T-helper 2 cell (primary cell): Measurements from ENCODE around the gene TMBIM6.

Experiments
- DNase-seq, 5 experiments: peaks; one replicate each; pipeline versions ENCODE4 v3.0.0 to v3.0.0-alpha.2; 2012 to 2022

TMBIM6 gene

DNA sequence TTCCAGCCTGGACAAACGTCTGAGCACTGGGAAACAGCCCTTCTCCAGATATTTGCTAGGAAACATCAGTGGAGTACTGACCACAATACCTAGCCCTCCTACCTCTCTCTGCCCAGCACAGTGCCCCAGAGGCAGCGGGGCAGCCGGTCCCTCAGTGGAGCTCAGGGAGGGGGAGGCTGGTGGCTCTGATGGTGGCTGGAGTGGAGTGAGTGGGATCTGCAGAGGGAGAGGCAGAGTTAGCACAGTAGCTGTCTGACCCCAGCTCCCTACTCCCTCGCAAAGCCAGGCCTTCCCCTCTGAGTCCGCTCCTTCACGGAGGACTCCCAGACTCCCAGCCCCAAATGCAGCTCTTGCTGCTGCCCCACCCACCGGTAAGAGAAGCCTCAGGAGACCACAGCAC lies 56.9 kb downstream of the TMBIM6 start:
- DNase-seq = no peak

DNA sequence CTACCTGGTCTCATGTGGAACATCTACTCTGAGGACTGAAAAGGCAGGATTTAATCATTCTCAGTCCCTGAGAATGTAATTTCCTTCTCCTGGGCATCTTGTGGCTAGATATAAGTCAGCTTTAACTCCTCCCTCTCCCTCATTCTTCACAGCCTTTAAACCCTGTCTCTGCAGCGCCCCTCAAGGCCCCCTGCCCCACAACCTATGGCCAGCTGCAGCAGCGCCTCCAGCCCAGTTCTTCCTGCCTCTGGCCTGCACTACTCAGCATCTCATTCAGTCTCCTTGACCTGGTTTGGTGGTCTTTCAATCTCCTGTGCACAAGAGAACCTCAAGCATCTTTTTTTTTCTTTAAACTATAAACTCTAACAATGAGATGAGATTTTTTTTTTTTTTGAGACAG lies 57.6 kb downstream of the TMBIM6 start:
- no peak for DNase-seq

DNA sequence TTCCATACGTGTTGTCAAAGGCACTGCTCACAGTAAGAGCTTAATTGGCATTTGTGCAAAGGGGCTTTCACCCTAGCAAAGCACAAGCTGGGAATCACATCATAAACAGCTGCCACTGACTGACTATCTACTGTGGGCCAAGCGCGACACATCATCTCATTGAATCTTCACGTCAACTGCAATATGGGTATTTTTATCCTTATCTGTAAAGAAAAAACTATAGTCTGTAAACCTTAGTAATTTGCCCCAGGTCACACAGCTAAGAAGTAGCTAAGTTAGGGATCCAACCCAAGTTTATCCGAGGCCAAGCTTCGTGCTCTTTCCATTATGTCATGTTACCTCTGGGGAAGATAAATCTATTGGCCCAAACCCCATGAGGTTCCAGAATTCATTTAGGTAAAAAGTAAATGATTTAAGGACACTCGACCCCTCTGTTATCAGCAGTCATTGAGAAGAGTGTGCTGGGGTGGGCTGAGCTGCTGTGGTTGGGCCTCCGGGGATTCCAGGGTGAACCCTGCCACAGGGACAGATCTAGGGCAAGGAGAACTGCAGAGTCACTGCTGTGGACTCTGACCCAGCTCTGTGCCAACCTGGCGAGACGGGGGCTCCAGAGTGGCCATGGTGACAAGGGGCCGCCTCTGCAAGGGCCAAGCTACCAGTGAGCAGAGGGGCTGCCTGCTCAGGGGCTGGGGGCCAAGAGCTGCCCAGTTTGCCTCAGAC lies 59.2 kb downstream of the TMBIM6 start:
- DNase-seq = no peak

DNA sequence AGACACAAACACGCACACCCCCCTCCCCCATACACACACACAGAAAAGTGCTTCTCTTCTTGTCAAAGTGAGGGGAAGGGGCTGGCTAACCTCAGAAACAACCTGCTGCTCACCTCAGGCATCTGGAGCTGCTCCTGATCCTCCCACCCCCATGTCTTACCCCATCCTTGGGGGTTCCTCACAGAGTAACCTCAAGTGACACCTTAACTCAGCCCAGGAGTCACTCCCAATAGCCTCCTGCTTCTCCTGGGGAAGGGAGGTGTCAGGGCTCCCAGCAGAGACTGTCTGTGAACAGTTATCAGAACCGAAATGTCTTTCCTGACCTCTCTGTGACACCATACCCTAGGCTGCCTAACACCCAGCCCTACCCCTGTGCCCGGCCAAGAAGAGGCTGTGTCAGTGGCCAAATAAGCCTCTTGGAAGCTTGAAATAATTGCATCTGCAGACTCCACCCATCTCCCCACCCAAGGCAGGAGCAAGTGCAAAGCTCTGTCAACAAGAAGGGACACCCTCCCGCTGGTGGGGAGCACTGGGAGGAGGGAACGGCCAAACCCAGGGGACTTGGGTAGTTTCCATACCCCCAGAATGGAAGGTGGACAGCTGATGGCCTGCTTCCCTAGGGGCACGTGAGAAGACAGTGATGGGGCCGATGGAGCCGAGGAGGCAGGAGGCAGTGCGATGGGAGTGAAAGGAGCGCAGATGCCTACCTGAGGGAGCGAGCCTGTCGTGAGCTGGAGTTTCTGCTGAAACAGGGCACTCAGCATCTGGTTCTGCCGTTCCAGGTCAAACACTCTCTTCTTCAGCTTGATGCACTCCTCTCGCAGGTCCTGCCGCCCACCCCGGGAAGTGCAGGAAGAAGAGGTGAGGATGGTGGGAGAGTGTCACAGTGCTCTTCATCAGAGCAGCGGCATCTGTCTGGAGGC lies 60.0 kb downstream of the TMBIM6 start:
- DNase-seq = no peak

DNA sequence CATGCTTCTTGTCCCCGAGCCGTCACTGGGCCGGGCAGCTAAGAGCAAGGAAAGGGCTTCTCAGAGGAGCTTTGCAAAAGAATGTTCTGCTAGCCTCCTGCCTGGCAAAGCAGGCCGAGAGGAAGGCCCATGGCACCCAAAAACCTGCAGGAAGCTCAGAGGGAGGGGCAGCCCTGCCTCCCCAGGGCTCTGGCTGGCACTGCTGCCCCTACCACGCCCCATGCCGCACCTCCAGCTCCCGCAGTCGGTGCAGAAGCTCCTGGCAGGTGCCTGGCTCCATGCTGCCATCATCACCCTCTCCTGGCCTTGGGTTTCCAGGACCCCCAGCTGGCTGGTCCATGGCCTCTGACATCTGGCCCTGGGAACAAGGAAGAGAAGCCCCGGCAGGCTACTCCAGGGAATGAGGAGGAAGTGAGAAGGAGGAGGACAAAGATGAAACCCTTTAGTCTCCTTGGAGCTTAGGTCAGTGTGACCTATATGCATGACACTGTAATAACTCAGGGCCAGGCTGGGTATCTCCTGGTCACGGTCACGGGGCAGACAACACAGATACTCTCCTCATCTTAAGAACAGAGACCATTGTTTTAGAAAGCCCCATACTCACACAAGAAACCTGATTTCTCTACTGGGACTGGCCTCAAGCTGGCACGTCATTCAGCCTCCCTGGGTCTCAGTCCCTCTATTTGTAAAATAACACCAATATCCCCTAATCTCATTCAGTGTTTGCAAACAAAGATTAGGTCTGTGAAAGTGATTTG lies 62.5 kb downstream of the TMBIM6 start:
- DNase-seq = no peak

DNA sequence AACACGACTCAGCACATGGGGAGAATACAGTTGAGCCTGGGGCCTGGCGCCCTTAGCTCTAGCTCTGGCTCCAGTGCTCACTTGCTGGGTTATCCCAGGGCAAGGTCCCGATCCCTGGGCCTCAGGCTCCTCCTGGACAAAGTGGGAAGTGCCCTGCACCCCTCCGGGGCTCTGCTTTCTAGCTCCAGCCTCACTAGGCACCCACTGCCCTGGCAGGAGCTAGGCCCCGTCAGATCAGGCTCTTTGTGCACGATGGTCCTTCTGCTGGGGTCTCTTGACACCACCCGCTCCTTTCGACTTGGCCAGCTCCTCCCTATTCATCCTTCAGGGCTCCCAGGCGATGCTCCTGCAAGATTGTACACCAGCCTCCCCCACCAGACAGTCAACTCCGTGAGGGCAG lies 63.5 kb downstream of the TMBIM6 start:
- DNase-seq = no peak

DNA sequence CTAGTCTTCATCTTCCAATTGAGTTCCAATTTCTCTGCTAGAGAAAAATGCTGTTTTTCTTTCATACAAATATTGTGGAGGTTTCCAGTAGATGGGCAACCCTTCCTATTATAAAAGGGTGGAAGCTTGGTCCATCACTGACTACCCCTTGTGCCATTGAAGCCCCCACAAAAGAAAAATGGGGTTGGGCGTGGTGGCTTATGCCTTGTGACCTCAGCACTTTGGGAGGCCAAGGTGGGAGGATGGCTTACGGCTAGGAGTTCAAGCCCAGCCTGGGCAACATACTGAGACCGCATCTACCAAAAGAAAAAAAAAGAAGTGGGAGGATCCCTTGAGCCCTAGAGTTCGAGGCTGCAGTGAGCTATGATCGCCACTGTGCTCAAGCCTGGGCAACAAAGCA lies 64.1 kb downstream of the TMBIM6 start:
- DNase-seq = no peak

DNA sequence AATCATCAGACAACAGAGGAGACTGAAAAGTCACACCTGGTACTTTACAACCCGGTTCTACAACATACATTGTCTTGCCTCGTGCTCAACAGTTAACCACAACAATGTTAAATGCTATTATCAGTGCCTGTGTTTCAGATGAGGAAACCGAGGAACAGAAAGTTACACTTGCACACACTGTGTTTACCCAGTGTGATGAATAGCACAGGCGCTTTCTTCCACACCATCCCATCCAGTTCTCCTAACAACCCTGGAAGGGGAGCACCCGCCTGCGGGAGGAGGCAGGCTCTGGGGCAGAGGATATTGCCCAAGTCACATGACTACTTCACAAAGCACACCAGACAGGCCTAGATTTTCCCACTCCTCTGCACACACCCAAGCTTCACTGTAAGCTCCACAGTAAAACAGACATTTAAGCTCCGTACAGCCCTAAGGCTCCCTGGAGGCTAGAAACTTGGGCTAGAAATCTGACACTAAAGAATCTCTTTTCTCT lies 65.0 kb downstream of the TMBIM6 start:
- DNase-seq = no peak

DNA sequence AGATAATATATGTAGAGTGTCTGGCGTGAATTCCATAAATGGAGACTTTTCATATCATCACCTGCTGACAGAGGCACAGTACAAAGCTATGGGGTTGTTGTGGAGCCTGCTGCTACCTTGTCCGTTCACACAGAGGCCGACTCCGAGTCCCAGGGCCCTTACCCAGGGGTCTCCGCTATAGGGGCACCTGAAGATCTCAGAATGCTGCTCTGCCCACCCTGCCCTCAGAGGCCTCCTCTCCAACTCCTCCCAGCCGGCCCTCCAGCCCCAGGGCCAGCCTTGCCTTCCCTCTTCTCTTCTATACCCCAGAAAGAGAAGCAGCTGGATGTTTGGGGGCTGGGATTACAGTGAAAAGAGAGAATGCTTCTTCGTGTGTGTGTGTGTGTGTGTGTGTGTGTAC lies 65.5 kb downstream of the TMBIM6 start:
- no peak for DNase-seq

DNA sequence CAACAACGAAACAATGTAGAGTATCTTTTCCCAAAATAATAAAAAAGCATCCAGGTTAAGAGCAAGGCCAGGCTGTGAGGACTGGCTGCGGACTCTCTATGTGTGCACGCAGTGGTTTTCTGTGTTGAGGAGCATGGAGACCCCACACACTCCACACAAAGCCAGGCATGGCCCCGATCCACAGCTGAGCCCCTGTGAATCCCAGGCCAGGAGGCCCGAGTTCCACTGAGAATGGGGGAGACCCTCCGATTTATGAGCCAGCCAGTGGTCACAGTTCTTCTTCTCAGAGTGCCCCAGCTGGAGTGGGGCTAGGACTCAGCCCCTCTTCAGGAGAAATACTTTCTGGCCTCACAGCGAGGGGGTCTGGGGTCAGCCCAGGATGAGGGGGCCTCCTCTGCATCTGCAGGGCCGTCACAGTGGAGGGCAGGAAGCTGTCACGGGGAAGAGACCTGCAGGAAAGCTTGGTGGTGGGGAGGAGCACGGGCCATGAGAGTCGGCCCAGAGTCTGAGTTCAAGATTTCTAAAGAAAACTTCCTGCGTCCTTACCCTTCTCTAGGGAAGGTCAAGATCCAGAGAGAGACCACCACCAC lies 66.7 kb downstream of the TMBIM6 start:
- DNase-seq = no peak

DNA sequence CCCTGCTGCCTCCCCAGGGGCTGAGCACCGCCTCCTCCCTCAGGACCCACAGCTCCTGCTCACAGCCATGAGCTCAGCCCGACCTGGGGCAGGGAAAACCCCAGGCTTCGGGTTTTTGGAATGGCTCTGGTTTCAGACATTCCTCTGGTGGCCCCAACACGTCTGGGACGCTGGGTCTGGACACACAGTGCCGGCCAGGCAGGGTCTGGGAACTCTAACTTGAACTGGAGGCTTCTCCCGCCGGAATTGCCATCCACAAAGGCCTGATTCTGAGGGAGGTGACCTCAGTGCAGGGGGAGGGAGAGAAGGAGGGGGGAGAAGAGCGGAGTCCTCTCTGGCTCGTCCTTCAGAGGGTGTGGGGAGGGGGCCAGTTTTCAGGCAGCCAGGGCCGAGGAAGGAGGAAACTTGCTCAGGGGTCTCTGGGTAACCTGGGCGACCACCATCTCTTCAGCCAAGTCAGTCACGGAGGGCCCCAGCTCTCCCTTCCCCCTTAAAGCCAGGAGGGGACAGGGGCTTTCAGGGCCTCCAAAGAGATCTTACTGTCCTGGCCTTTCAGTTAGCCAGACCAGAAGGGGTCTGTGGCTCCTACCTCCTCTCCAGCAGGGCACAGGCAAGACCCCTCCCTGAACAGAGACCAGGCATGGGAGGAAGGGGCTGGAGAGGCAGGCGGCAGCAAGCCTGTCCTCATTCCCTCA lies 67.5 kb downstream of the TMBIM6 start:
- no peak for DNase-seq

DNA sequence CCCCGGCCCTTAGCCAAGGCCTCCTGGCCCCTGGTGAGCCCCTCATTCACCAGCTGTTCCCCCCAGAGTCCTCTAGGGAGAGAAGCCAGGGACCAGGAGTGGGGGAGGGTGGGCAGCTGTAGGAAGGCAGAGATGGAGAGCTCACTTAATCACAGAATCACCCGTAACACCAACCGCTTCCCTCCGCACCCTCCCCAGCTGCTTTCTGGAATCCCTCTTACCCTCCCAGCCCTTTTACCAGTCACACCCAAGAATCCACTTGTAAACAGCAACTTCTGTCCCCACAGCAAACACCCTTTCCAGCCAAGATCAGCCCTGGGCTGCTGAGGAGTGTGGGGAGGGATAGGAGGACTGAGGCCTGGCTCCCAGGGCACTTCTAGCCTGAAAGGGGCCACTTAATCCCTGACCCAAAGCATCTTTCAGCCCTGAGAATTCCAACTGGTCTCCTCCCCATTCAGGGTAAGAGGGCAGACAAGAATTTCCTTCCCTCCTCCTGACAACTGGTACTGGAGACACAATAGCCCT lies 68.1 kb downstream of the TMBIM6 start:
- DNase-seq = no peak

DNA sequence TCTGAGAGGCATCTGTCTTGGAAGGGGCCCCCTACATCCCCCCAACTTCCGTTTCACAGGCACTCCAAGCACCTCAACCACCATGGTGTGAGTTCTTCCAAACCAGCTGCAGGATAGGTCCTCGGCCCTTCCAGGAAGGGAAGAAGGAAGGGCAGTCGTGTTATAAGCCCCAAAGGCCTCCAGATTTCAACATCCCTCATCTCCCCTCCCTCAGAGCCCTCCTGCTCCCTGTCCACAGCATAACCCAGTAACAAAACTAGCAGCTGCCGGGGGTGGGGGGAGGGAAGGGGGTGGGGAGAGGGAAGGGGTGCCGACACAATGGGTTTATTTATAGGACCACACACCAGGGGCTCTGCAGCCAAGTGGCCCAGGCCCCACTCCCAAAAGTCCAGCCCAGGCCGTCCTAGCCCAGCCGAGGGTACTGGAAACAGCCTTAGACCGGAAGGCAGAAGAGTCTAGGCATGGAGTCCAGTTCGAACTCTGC lies 68.6 kb downstream of the TMBIM6 start:
- DNase-seq = no peak

DNA sequence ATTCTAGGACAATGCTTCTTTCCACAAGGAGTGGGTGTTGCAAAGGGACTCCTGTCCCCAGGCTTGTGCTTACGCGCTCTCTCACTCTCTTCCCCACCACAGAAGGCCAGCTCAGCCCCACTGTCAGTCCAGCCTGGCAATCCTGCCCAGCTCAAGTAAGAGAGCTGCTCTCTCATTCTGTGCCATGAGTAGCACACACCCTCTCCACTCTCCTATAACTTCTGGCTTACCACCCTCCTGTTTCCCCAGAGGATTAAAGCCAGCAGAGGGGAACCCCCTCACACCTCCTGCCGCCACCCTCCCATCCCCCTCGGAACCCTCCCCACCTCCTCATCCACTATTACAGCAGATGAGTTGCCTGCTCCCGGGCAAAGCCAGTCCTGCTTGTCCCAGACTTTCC lies 69.8 kb downstream of the TMBIM6 start:
- no peak for DNase-seq

DNA sequence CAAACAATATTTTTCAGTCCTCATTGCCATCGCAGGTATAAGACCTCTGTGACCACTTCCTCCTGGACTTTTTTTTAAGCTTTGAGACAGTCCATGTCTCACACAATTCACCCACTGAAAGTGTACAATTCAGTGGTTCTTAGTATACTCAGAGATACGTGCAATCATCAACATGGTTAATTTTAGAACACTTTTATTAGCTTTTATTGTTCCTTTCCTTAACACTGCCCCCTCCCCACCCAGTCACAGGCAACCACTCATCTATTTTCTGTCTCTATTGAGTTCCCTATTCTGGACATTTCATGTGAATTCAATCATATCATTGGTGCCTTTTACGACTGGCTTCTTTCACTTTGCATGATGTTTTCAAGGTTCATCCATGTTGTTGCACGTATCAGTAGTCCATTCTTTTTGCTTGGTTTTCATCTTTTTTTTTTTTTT lies 70.6 kb downstream of the TMBIM6 start:
- DNase-seq = no peak

DNA sequence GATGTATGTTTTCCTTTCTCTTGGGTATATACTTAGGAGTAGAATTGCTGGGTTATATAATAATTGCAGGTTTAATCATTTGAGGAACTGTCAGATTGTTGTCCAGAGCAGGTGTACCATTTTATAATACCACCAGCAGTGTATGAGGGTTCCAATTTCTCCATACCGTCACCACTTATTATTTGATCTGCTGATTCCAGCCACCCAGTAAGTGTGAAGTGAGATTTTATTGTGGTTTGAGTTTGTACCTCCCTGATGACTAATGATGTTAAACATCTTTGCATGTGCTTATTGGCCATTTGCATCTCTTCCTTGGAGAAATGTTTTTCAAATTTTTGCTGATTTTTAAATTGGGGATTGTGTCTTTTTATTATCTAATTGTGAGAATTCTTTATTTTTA lies 71.8 kb downstream of the TMBIM6 start:
- DNase-seq = no peak
